Kidney (tissue), 14 donors: ENCODE results near the gene ATG10. TPM values are rescaled to one million over a fixed set of nuclear protein-coding genes. Genes with fewer than 3 reads are reported as not detected.

Experiments
- DNase-seq, 5 donors: peaks; one replicate each; pipeline ENCODE4 v3.0.0-alpha.2; 2013 to 2020
- FAIRE-seq: peaks from 2 replicates; lab custom pipeline; 2012; peaks lifted over from hg19 to GRCh38; lab: Jason Lieb, UNC
- H3K27ac ChIP-seq, 2 donors: one replicate each; pipeline ENCODE4 v1.7.0; 2013; ENCODE audit warnings: low read depth in 2 of 2, low read length in 2 of 2, inconsistent platforms in 1 of 2
- H3K27me3 ChIP-seq: one replicate; pipeline ENCODE4 v1.7.1; 2013; ENCODE audit warnings: low read length, inconsistent platforms; ENCODE audit not compliant: control insufficient read depth, insufficient read depth
- H3K36me3 ChIP-seq, 3 donors: one replicate each; pipeline versions ENCODE4 v1.7.0 to v1.7.1; 2013; ENCODE audit warnings: low read length in 3 of 3, control low read depth in 1 of 3, inconsistent platforms in 1 of 3; ENCODE audit not compliant: insufficient read depth in 3 of 3, control insufficient read depth in 2 of 3
- H3K4me1 ChIP-seq, 3 donors: one replicate each; pipeline versions ENCODE4 v1.7.0 to v1.7.1; 2013; ENCODE audit warnings: low read length in 3 of 3, inconsistent platforms in 1 of 3, low read depth in 1 of 3; ENCODE audit not compliant: control insufficient read depth in 2 of 3, insufficient read depth in 2 of 3
- H3K4me3 ChIP-seq, 3 donors: one replicate each; pipeline versions ENCODE4 v1.7.0 to v1.8.1; 2013; ENCODE audit warnings: low read length in 3 of 3, control low read depth in 1 of 3, inconsistent platforms in 1 of 3
- H3K9ac ChIP-seq, 3 donors: one replicate each; pipeline versions ENCODE4 v1.7.0 to v1.7.1; 2013; ENCODE audit warnings: low read length in 3 of 3, control low read depth in 1 of 3, inconsistent platforms in 1 of 3
- H3K9me3 ChIP-seq, 3 donors: one replicate each; pipeline versions ENCODE4 v1.7.0 to v1.7.1; 2013; ENCODE audit warnings: low read length in 3 of 3, control low read depth in 1 of 3, inconsistent platforms in 1 of 3; ENCODE audit not compliant: control insufficient read depth in 2 of 3, insufficient read depth in 1 of 3
- intact Hi-C: fragments of 100-400 bp; cut with DNase I; formaldehyde crosslinking; loops from one replicate; pipeline ENCODE4 v1.11.1; 2022
- polyA plus RNA-seq: library from polyadenylated mRNA; stranded (reverse); fragments of 350-450 nt; fragmentation: Illumina TruSeq; extraction: RNeasy Lipid Tissue Mini Kit (QIAGEN cat#74804); gene quantifications from one replicate; pipeline ENCODE4 v1.2.3, GENCODE V29; 2014; ENCODE audit warnings: low read depth, low replicate concordance; ENCODE audit not compliant: insufficient read depth
- total RNA-seq: library from RNA; stranded (reverse); fragmentation: NEBNext Ultra II Directional; extraction: Animal tissue kit (Norgen Biotek cat#: 25700); gene quantifications from one replicate; pipeline ENCODE4 v1.2.1, GENCODE V29; 2021
- TF ChIP-seq, protein P1 (sequence below): IDR thresholded peaks from 3 replicates; pipeline ENCODE4 v1.5.1; 2012; ENCODE audit warnings: mild to moderate bottlenecking, moderate library complexity, borderline replicate concordance; ENCODE audit not compliant: insufficient read depth; ENCODE audit errors: extremely low read depth
- donor health status: control.
- donor health status: control.
- donor health status: control.
- donor health status: control.
- donor health status: control.
- donor health status: DM: yes; HTN: yes; CAD: no.
- donor health status: Normal renal cell carcinoma (clear cell type).

ATG10 gene
- total and polyA plus RNA-seq, 2 donors from 2014 or later = 8.6 to 8.7 TPM

- no peak overlapping the region for H3K4me3 ChIP-seq
- no peak overlapping the region for H3K9ac ChIP-seq
- no peak overlapping the region for H3K27ac ChIP-seq
- no peaks in the 10 kb centered on the region for H3K9me3 ChIP-seq
- intact Hi-C loops = no loop called here
- H3K27me3 ChIP-seq = no peaks in the 10 kb centered on the region
- H3K4me1 ChIP-seq = no peaks in the 10 kb centered on the region
- TF ChIP-seq, protein P1, sequence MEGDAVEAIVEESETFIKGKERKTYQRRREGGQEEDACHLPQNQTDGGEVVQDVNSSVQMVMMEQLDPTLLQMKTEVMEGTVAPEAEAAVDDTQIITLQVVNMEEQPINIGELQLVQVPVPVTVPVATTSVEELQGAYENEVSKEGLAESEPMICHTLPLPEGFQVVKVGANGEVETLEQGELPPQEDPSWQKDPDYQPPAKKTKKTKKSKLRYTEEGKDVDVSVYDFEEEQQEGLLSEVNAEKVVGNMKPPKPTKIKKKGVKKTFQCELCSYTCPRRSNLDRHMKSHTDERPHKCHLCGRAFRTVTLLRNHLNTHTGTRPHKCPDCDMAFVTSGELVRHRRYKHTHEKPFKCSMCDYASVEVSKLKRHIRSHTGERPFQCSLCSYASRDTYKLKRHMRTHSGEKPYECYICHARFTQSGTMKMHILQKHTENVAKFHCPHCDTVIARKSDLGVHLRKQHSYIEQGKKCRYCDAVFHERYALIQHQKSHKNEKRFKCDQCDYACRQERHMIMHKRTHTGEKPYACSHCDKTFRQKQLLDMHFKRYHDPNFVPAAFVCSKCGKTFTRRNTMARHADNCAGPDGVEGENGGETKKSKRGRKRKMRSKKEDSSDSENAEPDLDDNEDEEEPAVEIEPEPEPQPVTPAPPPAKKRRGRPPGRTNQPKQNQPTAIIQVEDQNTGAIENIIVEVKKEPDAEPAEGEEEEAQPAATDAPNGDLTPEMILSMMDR = no peak
- FAIRE-seq (no peak), DNase-seq (no peak)
- H3K36me3 ChIP-seq = no peaks in the 10 kb centered on the region
Measured at GRCh38 chr5:82054004-82054710, 82.3 kb downstream of the ATG10 start.

GRCh38 chr5:82057051-82057450 lies 85.2 kb downstream of the ATG10 start:
- no peak for FAIRE-seq

DNA sequence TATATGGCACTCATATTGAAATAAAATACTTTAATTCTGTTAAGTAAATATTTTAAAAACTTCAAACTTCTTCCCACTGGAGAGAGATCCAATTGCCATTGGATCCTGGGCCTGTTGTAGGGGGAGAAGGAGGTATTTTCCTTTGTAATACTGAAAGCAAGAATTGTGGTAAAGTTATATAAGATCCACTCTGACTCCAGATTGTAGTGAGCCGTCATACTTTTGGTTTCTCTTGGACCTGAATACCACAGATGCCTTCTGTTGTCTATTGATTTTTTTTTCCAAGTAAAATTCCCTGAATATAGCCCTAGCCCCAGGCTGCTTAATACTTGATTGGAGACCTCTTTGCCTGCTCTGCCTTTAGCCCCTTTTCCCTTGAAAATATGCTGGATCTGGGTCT lies 86.9 kb downstream of the ATG10 start:
- H3K9ac ChIP-seq = no peak overlapping the region
- intact Hi-C loops = no loop called here
- TF ChIP-seq, protein P1 = no peak
- DNase-seq = no peak
- H3K27me3 ChIP-seq = no peaks in the 10 kb centered on the region
- H3K4me1 ChIP-seq = no peaks in the 10 kb centered on the region
- H3K27ac ChIP-seq = no peak overlapping the region
- no peaks in the 10 kb centered on the region for H3K36me3 ChIP-seq
- no peaks in the 10 kb centered on the region for H3K9me3 ChIP-seq
- no peak for FAIRE-seq
- H3K4me3 ChIP-seq = no peak overlapping the region

More at GRCh38 chr5:82057051-82057450, 85.2 kb downstream of the ATG10 start:
- H3K9me3 ChIP-seq = no peaks in the 10 kb centered on the region
- TF ChIP-seq, protein P1 = no peak
- no peak for DNase-seq
- intact Hi-C loops = no loop called here
- no peaks in the 10 kb centered on the region for H3K4me1 ChIP-seq
- H3K36me3 ChIP-seq = no peaks in the 10 kb centered on the region
- no peaks in the 10 kb centered on the region for H3K27me3 ChIP-seq
- H3K9ac ChIP-seq = no peak overlapping the region
- no peak overlapping the region for H3K27ac ChIP-seq
- H3K4me3 ChIP-seq = no peak overlapping the region
